Measurements from ENCODE around the gene ERBB2. TPM values are rescaled to one million over a fixed set of nuclear protein-coding genes. Genes with fewer than 3 reads are reported as not detected.

The ERBB2 gene
- total and polyA plus RNA-seq, 2 of the 4 experiments (the other 2 are of a cell fraction): 28.7 to 33.3 TPM

DNA sequence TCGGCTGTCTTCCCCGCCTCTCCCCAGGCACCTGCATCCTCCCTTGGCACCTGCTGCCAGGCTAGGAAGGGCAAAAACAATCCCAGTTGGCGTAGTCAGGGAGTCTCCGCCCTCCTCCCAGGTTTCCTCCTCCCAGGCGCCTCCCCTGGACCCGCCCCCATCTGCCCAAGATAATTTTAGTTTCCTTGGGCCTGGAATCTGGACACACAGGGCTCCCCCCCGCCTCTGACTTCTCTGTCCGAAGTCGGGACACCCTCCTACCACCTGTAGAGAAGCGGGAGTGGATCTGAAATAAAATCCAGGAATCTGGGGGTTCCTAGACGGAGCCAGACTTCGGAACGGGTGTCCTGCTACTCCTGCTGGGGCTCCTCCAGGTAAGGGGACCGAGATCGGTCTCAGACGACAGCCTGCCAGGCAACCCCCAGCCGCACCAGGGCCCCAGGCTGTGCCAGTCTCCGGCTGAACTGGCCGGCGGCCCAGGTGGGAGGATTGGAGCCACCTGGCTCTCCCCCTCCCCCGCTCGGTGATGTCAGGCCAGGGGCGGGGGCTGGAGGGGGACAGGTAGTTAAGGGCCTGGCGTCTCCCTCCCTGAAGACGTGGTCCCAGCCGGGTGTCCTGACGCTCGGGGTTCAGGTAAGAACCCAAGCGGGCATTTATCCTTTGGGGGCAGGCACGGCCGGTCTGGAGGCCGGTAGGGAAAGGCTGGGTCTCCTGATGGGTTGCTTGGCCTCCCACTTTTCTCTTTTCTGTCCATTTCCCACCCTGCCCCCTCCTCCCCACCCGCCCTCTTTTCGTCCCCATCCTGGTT is 38.1 kb downstream of the ERBB2 start, which contains the start of gene GRB7 (continued):
- TF ChIP-seq NFE2L2 (IDR thresholded peaks at IDR 0.05; ENCODE audit: low read depth, low read length): no peak

DNA sequence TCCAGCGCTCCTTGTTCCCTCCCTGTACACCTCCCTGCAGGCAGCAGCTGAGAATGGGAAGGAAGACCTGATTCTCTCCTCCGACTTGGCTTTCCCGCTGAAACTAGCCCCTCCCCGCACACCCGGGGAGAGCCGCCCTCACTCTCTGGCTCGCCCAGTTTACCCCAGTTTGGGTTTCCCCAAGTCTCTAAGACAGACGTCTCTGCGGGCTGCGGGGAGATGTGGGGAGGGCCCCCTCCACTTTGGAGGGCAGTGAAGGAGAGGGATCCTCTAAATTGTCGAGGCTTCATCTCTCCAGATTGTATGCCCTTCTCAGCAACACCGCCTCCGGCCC is 38.7 kb downstream of the ERBB2 start:
- no peak overlapping the region for H2BK120ac ChIP-seq (ENCODE audit: low read depth, low read length)
- H2BK5ac ChIP-seq (ENCODE audit: low read depth, low read length, poor library complexity, severe bottlenecking): no peak overlapping the region
- no peaks in the 10 kb centered on the region for H3K9me3 ChIP-seq (ENCODE audit: control insufficient read depth, insufficient read depth, low read length)
- TF ChIP-seq RCOR1 (IDR thresholded peaks at IDR 0.05; ENCODE audit: insufficient replicate concordance, low read length) (no peak), MAFK (IDR thresholded peaks at IDR 0.05; ENCODE audit: low read depth, low read length) (no peak), POLR2A (IDR thresholded peaks at IDR 0.05; ENCODE audit: low read depth, low read length) (no peak), MXI1 (IDR thresholded peaks at IDR 0.05; ENCODE audit: borderline replicate concordance, low read depth, low read length) (no peak), FOS (IDR thresholded peaks at IDR 0.05; ENCODE audit: low read depth, low read length) (no peak), CEBPB (IDR thresholded peaks at IDR 0.05; ENCODE audit: low read depth, low read length) (no peak), MAZ (IDR thresholded peaks at IDR 0.05; ENCODE audit: borderline replicate concordance, low read depth, low read length) (no peak), RAD21 (IDR thresholded peaks at IDR 0.05; ENCODE audit: low read length) (no peak)
- no peak overlapping the region for H4K8ac ChIP-seq (ENCODE audit: low read depth in 2 of 2, low read length in 2 of 2)
- peaks cover 16% of the 10 kb centered on the region; the same call in 1 of the 2 replicates for H3K4me1 ChIP-seq (ENCODE audit: control insufficient read depth, insufficient read depth, low read length)
- H2AK5ac ChIP-seq (ENCODE audit: low read depth, low read length): no peak overlapping the region
- H3K9me1 ChIP-seq (ENCODE audit: insufficient read depth, low read length): 0 out of 2 replicates have a peak, but pooled peaks cover 10% of the 10 kb centered on the region
- H3K36me3 ChIP-seq (ENCODE audit: control insufficient read depth, insufficient read depth, low read length): no peaks in the 10 kb centered on the region
- H2AK9ac ChIP-seq (replicated peaks; ENCODE audit: low read depth, low read length, poor library complexity): peak overlapping the region; percentile 52
- H3K27me3 ChIP-seq (ENCODE audit: control insufficient read depth, insufficient read depth, low read length): peaks cover 40% of the 10 kb centered on the region
- H3K4me3 ChIP-seq (ENCODE audit: insufficient read depth, low read depth, low read length): no peak overlapping the region
- H2BK15ac ChIP-seq (ENCODE audit: low read depth, low read length): no peak overlapping the region
- in situ Hi-C loops (cut with MboI; ENCODE audit: low sequenced_read_pairs): no loop called here
- H3K14ac ChIP-seq (replicated peaks; ENCODE audit: low read depth, low read length): no peak overlapping the region
- peak overlapping the region; percentile 85 for H2AFZ ChIP-seq (replicated peaks; ENCODE audit: low read length, poor library complexity)
- no peak overlapping the region for H2BK20ac ChIP-seq (ENCODE audit: low read depth, low read length)
- no TSS peak for BruUV-seq (replicated peaks)
- H3K23ac ChIP-seq (ENCODE audit: low read depth, low read length): no peak overlapping the region
- no peaks in the 10 kb centered on the region for H3K79me1 ChIP-seq (ENCODE audit: low read depth in 1 of 2, low read length in 2 of 2)
- no peak overlapping the region for H3K9ac ChIP-seq (ENCODE audit: low read depth, low read length)
- H3K56ac ChIP-seq (ENCODE audit: extremely low read depth, insufficient read depth, low read length): no peak overlapping the region
- no peak overlapping the region for H3K4ac ChIP-seq (ENCODE audit: low read depth, low read length)
- peak overlapping the region; percentile 2; the same call in 1 of the 2 replicates for H3K4me2 ChIP-seq (ENCODE audit: low read depth, low read length)
- H4K5ac ChIP-seq (ENCODE audit: low read depth, low read length): no peak overlapping the region
- POLR2A ChIA-PET (ENCODE audit: unreplicated experiment): no interaction called here
- H3K27ac ChIP-seq (ENCODE audit: insufficient read depth, low read length): no peak overlapping the region
- no peaks in the 10 kb centered on the region for H4K20me1 ChIP-seq (ENCODE audit: insufficient read depth, low read length)
- intact Hi-C loops (cut with micrococcal nuclease): no loop called here
- CTCF ChIA-PET: no interaction called here
- WGBS, 2 experiments (ENCODE audit: extremely low coverage in 2 of 2, insufficient read length in 1 of 2): 20% methylated on average over 1 of the region's 13 CpGs; no CpG with 5 or more reads in 1 of the 2 experiments
- H3K18ac ChIP-seq (ENCODE audit: low read depth, low read length): no peak overlapping the region
- no peak for DNase-seq
- ATAC-seq (ENCODE audit: low read depth): peak; percentile 6; the same call in 1 of the 2 replicates
- dilution Hi-C loops (cut with HindIII; ENCODE audit: low sequenced_read_pairs, unreplicated experiment): no loop called here
- no peak overlapping the region for H4K91ac ChIP-seq (ENCODE audit: insufficient read depth, low read depth, low read length)

All from IMR-90 (cell line).